Neural progenitor cell (in vitro differentiated cells): ENCODE results near the gene TTLL3. TPM values are rescaled to one million over a fixed set of nuclear protein-coding genes. Genes with fewer than 3 reads are reported as not detected.
"Not testable (repeated sequence)": the region's sequence is repeated elsewhere in the genome, so short reads cannot be mapped to it uniquely, and the experiment has no call there.

Experiments
- DNase-seq: peaks from one replicate; pipeline ENCODE4 v3.0.0-alpha.2; 2016; ENCODE audit warnings: low spot score
- H2AFZ ChIP-seq: fragments of 200-600 bp; sonication (generic); replicated peaks from 2 replicates; pipeline ENCODE4 v1.6.1; 2016; ENCODE audit warnings: antibody characterized with exemption
- H3F3A ChIP-seq: fragments of 200-600 bp; sonication (generic); 2 replicates; pipeline ENCODE4 v1.6.1; 2016; ENCODE audit warnings: antibody characterized with exemption, low read depth
- H3K27ac ChIP-seq: fragments of 200-600 bp; sonication (generic); 2 replicates; pipeline ENCODE4 v1.5.1; 2016; ENCODE audit warnings: mild to moderate bottlenecking
- H3K27me3 ChIP-seq: fragments of 200-600 bp; sonication (generic); 2 replicates; pipeline ENCODE4 v1.6.1; 2016; ENCODE audit warnings: mild to moderate bottlenecking, moderate library complexity
- H3K36me3 ChIP-seq: fragments of 200-600 bp; sonication (generic); 2 replicates; pipeline ENCODE4 v1.5.1; 2016
- H3K4me1 ChIP-seq: fragments of 200-600 bp; sonication (generic); 2 replicates; pipeline ENCODE4 v1.6.1; 2016; ENCODE audit warnings: mixed run types
- H3K4me2 ChIP-seq: fragments of 200-600 bp; sonication (generic); 2 replicates; pipeline ENCODE4 v1.6.1; 2016
- H3K4me3 ChIP-seq: fragments of 200-600 bp; sonication (generic); 2 replicates; pipeline ENCODE4 v1.5.1; 2016
- H3K79me2 ChIP-seq: fragments of 200-600 bp; sonication (generic); 2 replicates; pipeline ENCODE4 v1.6.1; 2016; ENCODE audit warnings: low read depth
- H3K9ac ChIP-seq: fragments of 200-600 bp; sonication (generic); 2 replicates; pipeline ENCODE4 v1.6.1; 2016
- H3K9me3 ChIP-seq: fragments of 200-600 bp; sonication (generic); 2 replicates; pipeline ENCODE4 v1.5.1; 2016; ENCODE audit warnings: low read depth
- H4K20me1 ChIP-seq: fragments of 200-600 bp; sonication (generic); 2 replicates; pipeline ENCODE4 v1.6.1; 2016; ENCODE audit warnings: low read depth
- H3K27ac Mint-ChIP-seq: 3 replicates; pipeline ENCODE4 v1.8.0; 2021; ENCODE audit warnings: mixed read lengths
- H3K27me3 Mint-ChIP-seq: 2 replicates; pipeline ENCODE4 v1.8.0; 2022; ENCODE audit warnings: low read depth, mild to moderate bottlenecking, inconsistent platforms, moderate library complexity, mixed read lengths; ENCODE audit not compliant: insufficient read depth
- H3K36me3 Mint-ChIP-seq: 3 replicates; pipeline ENCODE4 v1.8.0; 2021; ENCODE audit warnings: mixed read lengths
- H3K4me1 Mint-ChIP-seq: 3 replicates; pipeline ENCODE4 v1.8.0; 2021; ENCODE audit warnings: mixed read lengths
- H3K4me3 Mint-ChIP-seq: 3 replicates; pipeline ENCODE4 v1.8.0; 2021; ENCODE audit warnings: mild to moderate bottlenecking, moderate library complexity, mixed read lengths
- H3K9me3 Mint-ChIP-seq: 3 replicates; pipeline ENCODE4 v1.8.0; 2020; ENCODE audit warnings: mixed read lengths
- EZH2 ChIP-seq: fragments of 200-600 bp; sonication (generic); IDR thresholded peaks from 2 replicates; pipeline ENCODE4 v1.6.1; 2017; ENCODE audit warnings: antibody characterized with exemption, mild to moderate bottlenecking, moderate library complexity
- EZH2phosphoT487 ChIP-seq: fragments of 200-600 bp; sonication (generic); IDR thresholded peaks from 2 replicates; pipeline ENCODE4 v1.6.1; 2017; ENCODE audit warnings: antibody characterized with exemption
- total RNA-seq: library from RNA; depleted of rRNA; stranded (reverse); fragments of >200 nt; gene quantifications from 2 replicates; pipeline ENCODE4 v1.2.3, GENCODE V29; 2015; ENCODE audit warnings: low replicate concordance
- TF ChIP-seq, protein P1 (sequence below): fragments of 200-600 bp; sonication (generic); IDR thresholded peaks from 2 replicates; pipeline ENCODE4 v1.5.1; 2017; ENCODE audit warnings: antibody characterized with exemption, mild to moderate bottlenecking

TTLL3 gene
- total RNA-seq, 1 donor from 2014 or later = 15.0 TPM

DNA sequence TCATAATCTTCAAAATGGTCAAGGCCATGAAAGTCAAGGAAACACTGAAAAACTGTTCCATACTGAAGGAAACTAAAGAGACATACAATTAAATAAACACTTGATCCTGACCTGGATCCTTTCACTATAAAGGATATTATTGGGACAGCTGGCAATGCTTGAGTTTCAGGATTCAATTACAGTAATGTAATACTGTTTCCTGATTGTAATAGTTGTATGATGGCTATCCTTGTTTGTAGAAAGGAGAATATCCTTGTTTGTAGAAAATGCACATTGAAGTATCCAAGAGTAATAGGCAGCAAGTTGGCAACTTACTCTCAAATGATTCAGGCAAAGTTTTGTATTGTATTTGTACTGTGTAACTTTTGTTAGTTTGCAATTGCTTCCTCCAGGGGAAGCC is 65.4 kb downstream of the TTLL3 start:
- no peaks in the 10 kb centered on the region for H4K20me1 ChIP-seq
- H3K36me3 Mint-ChIP-seq = no peaks in the 10 kb centered on the region
- H3F3A ChIP-seq = no peaks in the 10 kb centered on the region
- H3K4me3 Mint-ChIP-seq = no peak overlapping the region
- no peaks in the 10 kb centered on the region for H3K79me2 ChIP-seq
- H3K9ac ChIP-seq = no peak overlapping the region
- no peak for DNase-seq
- no peaks in the 10 kb centered on the region for H3K27me3 ChIP-seq
- no peaks in the 10 kb centered on the region for H3K9me3 Mint-ChIP-seq
- no peak overlapping the region for H3K4me2 ChIP-seq
- H3K27me3 Mint-ChIP-seq = peaks cover 4% of the 10 kb centered on the region
- no peak overlapping the region for H2AFZ ChIP-seq
- no peaks in the 10 kb centered on the region for H3K9me3 ChIP-seq
- H3K27ac ChIP-seq = no peak overlapping the region
- H3K4me1 Mint-ChIP-seq = no peaks in the 10 kb centered on the region
- TF ChIP-seq EZH2 = no peak
- TF ChIP-seq, protein P1, sequence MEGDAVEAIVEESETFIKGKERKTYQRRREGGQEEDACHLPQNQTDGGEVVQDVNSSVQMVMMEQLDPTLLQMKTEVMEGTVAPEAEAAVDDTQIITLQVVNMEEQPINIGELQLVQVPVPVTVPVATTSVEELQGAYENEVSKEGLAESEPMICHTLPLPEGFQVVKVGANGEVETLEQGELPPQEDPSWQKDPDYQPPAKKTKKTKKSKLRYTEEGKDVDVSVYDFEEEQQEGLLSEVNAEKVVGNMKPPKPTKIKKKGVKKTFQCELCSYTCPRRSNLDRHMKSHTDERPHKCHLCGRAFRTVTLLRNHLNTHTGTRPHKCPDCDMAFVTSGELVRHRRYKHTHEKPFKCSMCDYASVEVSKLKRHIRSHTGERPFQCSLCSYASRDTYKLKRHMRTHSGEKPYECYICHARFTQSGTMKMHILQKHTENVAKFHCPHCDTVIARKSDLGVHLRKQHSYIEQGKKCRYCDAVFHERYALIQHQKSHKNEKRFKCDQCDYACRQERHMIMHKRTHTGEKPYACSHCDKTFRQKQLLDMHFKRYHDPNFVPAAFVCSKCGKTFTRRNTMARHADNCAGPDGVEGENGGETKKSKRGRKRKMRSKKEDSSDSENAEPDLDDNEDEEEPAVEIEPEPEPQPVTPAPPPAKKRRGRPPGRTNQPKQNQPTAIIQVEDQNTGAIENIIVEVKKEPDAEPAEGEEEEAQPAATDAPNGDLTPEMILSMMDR = no peak
- TF ChIP-seq EZH2phosphoT487 = no peak
- H3K4me1 ChIP-seq = no peaks in the 10 kb centered on the region
- no peaks in the 10 kb centered on the region for H3K36me3 ChIP-seq
- H3K4me3 ChIP-seq = no peak overlapping the region
- H3K27ac Mint-ChIP-seq = no peak overlapping the region

DNA sequence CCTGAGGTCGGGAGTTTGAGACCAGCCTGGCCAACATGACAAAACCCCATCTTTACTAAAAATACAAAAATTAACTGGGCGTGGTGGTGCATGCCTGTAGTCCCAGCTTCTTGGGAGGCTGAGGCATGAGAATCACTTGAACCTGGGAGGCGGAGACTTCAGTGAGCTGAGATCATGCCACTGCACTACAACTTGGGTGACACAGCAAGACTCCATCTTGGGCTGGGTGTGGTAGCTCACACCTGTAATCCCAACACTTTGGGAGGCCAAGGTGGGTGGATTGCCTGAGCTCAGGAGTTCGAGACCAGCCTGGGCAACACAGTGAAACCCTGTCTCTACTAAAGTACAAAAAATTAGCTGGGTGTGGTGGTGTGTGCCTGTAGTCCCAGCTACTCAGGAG is 66.2 kb downstream of the TTLL3 start:
- H3K79me2 ChIP-seq, H3K9me3 ChIP-seq, H3K27ac Mint-ChIP-seq, H3K27me3 ChIP-seq, H3F3A ChIP-seq, H3K9ac ChIP-seq, H3K4me3 ChIP-seq, H2AFZ ChIP-seq, H3K27me3 Mint-ChIP-seq, H3K9me3 Mint-ChIP-seq, H3K4me3 Mint-ChIP-seq, H4K20me1 ChIP-seq, H3K4me1 ChIP-seq, H3K27ac ChIP-seq, DNase-seq, H3K36me3 Mint-ChIP-seq, H3K4me2 ChIP-seq, H3K4me1 Mint-ChIP-seq, H3K36me3 ChIP-seq: not testable (repeated sequence)

DNA sequence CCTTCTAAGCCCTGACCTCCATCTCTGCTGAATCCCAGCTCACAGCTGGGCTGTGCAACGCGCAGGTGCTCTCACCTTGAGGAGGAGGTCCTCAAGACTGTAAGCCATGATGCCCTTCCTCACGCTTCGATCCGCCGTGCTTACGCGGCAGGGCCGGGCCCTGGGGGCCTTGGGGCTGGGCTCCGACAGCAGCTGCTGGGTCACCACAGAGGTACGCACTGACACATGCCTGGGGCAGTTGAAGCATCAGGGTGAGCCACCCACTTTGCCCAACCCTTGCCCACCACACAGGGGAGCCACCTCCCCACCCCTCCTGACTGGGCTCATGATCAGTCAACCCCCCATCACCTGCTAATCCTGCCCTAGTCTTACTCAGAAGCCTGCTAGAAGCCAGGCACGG is 66.9 kb downstream of the TTLL3 start:
- H3K27ac ChIP-seq = no peak overlapping the region
- DNase-seq = no peak
- TF ChIP-seq, protein P1 = no peak
- TF ChIP-seq EZH2 (no peak), EZH2phosphoT487 (no peak)

DNA sequence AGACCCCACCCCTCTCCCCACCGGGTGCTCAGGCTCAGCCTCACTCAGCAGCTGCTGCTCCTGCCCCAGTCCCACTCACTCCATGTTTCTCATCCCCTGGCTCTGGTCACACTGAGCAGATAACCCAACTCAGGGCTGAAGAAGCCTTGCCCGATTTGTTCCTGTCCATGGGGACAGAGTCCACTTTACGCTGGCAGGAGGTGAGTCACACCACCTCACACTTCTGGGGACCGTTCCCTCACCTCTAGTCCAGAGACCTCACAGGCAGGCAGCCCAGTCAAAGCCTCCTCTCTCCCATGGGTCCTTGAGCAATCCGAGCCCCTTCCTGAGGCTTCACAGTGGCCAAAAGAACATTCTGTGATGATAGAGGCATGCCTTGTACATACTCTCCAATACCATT is 68.6 kb downstream of the TTLL3 start:
- Histone ChIP-seq H3K36me3 (no peaks in the 10 kb centered on the region), H4K20me1 (no peaks in the 10 kb centered on the region), H3K9ac (no peak overlapping the region), H3K4me3 (no peak overlapping the region), H3F3A (no peaks in the 10 kb centered on the region), H3K9me3 (no peaks in the 10 kb centered on the region), H3K27me3 (no peaks in the 10 kb centered on the region), H2AFZ (no peak overlapping the region), H3K79me2 (no peaks in the 10 kb centered on the region), H3K27ac (no peak overlapping the region), H3K4me1 (no peaks in the 10 kb centered on the region), H3K4me2 (no peak overlapping the region)
- DNase-seq = no peak
- Mint-ChIP-seq H3K27me3 (peaks cover 4% of the 10 kb centered on the region), H3K4me3 (no peak overlapping the region), H3K4me1 (no peaks in the 10 kb centered on the region), H3K36me3 (no peaks in the 10 kb centered on the region), H3K9me3 (peaks cover 2% of the 10 kb centered on the region), H3K27ac (no peak overlapping the region)
- TF ChIP-seq, protein P1 = no peak
- no peak for TF ChIP-seq EZH2
- TF ChIP-seq EZH2phosphoT487 = no peak

More for the DNA sequence above, 66.9 kb downstream of the TTLL3 start:
- no peaks in the 10 kb centered on the region for H3K4me1 ChIP-seq
- Mint-ChIP-seq H3K36me3 (no peaks in the 10 kb centered on the region), H3K4me3 (no peak overlapping the region), H3K4me1 (no peaks in the 10 kb centered on the region), H3K27ac (no peak overlapping the region), H3K9me3 (peaks cover 2% of the 10 kb centered on the region), H3K27me3 (peaks cover 4% of the 10 kb centered on the region)
- H3K36me3 ChIP-seq = no peaks in the 10 kb centered on the region
- no peaks in the 10 kb centered on the region for H3K79me2 ChIP-seq
- no peak overlapping the region for H2AFZ ChIP-seq
- H3K9ac ChIP-seq = no peak overlapping the region
- no peak overlapping the region for H3K4me2 ChIP-seq
- H3K4me3 ChIP-seq = no peak overlapping the region
- no peaks in the 10 kb centered on the region for H3F3A ChIP-seq
- no peaks in the 10 kb centered on the region for H3K27me3 ChIP-seq
- no peaks in the 10 kb centered on the region for H4K20me1 ChIP-seq
- H3K9me3 ChIP-seq = no peaks in the 10 kb centered on the region
